Measurements from ENCODE around the gene GPR183.

The GPR183 gene

GRCh38 chr13:99296398-99296797, 10.8 kb downstream of the GPR183 start:
- TF ChIP-seq, protein P1, sequence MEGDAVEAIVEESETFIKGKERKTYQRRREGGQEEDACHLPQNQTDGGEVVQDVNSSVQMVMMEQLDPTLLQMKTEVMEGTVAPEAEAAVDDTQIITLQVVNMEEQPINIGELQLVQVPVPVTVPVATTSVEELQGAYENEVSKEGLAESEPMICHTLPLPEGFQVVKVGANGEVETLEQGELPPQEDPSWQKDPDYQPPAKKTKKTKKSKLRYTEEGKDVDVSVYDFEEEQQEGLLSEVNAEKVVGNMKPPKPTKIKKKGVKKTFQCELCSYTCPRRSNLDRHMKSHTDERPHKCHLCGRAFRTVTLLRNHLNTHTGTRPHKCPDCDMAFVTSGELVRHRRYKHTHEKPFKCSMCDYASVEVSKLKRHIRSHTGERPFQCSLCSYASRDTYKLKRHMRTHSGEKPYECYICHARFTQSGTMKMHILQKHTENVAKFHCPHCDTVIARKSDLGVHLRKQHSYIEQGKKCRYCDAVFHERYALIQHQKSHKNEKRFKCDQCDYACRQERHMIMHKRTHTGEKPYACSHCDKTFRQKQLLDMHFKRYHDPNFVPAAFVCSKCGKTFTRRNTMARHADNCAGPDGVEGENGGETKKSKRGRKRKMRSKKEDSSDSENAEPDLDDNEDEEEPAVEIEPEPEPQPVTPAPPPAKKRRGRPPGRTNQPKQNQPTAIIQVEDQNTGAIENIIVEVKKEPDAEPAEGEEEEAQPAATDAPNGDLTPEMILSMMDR (IDR thresholded peaks at IDR 0.05; ENCODE audit: control extremely low read depth, extremely low read depth, low read depth, missing control alignments), result no peak
- ChIA-PET POLR2A (no interaction called here), CTCF (interaction anchor here (0.9 to 4.2 kb wide), 6 partner anchors 15 to 141 kb away, joined by 3 to 25 read pairs (median 4); no protein-coding TSS in a partner anchor)
- no peak for DNase-seq (ENCODE audit: extremely low spot score)

GRCh38 chr13:99295488-99296252, 11.5 kb downstream of the GPR183 start:
- no peak for DNase-seq (ENCODE audit: extremely low spot score)
- ChIA-PET CTCF (interaction anchor here (0.9 to 1.3 kb wide), 2 partner anchors 14 to 30 kb away, joined by 3 to 4 read pairs; no protein-coding TSS in a partner anchor), POLR2A (no interaction called here)
- TF ChIP-seq, protein P1 (IDR thresholded peaks at IDR 0.05; ENCODE audit: control extremely low read depth, extremely low read depth, low read depth, missing control alignments), result no peak

DNA sequence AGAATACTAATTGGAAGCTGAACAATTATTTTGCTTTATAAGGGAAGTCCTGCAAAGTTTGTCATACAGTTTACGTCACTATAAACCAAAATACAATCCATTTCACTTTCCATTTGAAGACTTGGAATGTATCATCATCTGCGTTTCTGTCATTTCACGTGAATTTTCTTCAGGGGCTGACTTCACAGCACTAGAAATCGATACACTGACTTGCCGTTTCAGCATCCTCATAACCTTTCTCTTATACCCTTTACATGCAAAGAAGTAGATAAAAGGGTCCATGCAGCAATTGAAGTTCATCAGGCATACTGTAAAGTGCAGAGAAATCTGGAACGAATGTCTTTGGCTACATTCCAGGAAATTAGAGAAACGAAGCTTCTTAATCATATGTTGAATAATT, 12.2 kb downstream of the GPR183 start:
- TF ChIP-seq, protein P1 (IDR thresholded peaks at IDR 0.05; ENCODE audit: control extremely low read depth, extremely low read depth, low read depth, missing control alignments), result no peak
- CTCF ChIA-PET, result no interaction called here
- POLR2A ChIA-PET, result no interaction called here

GRCh38 chr13:99294198-99294597, 13.0 kb downstream of the GPR183 start:
- ChIA-PET POLR2A (interaction anchor here (0.8 kb wide), 1 partner anchor 9 kb away, joined by 3 read pairs; no protein-coding TSS in a partner anchor), CTCF (interaction anchor here (1.0 to 2.8 kb wide), 2 partner anchors 25 to 28 kb away, joined by 3 to 18 read pairs; no protein-coding TSS in a partner anchor)
- DNase-seq (ENCODE audit: extremely low spot score), result no peak
- TF ChIP-seq, protein P1 (IDR thresholded peaks at IDR 0.05; ENCODE audit: control extremely low read depth, extremely low read depth, low read depth, missing control alignments), result no peak

More for the DNA sequence above, 12.2 kb downstream of the GPR183 start:
- no peak for DNase-seq (ENCODE audit: extremely low spot score)

DNA sequence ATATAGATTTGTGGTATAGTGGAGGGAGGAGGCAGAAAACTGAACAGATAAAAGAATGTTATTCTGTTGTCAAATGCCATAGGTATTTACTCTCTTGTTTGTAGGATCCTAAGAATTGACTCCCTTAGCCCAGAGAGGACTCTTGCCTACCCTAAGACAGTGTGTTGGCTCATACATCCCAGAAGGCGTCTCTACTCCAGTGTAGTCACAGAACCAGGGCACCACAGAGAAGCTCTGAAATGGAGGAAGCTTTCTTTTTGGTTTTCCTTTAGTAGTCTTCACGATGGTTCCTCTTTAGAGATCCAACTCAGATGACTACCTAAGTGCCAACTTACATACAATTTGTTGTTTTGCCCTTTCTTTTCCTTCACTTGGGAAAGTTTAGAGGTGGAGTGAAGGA, 14.0 kb downstream of the GPR183 start:
- CTCF ChIA-PET, result interaction anchor here (1.0 to 2.8 kb wide), 5 partner anchors 9 to 24 kb away, joined by 3 to 18 read pairs (median 4); no protein-coding TSS in a partner anchor
- no peak for DNase-seq (ENCODE audit: extremely low spot score)
- TF ChIP-seq, protein P1 (IDR thresholded peaks at IDR 0.05; ENCODE audit: control extremely low read depth, extremely low read depth, low read depth, missing control alignments), result no peak
- POLR2A ChIA-PET, result interaction anchor here (1.1 to 1.9 kb wide), 3 partner anchors 10 to 1732 kb away, joined by 4 to 13 read pairs (median 4); no protein-coding TSS in a partner anchor

- TF ChIP-seq, protein P1 (IDR thresholded peaks at IDR 0.05; ENCODE audit: control extremely low read depth, extremely low read depth, low read depth, missing control alignments), result no peak
- POLR2A ChIA-PET, result no interaction called here
- CTCF ChIA-PET, result interaction anchor here (2.1 kb wide), 1 partner anchor 146 kb away, joined by 7 read pairs; no protein-coding TSS in a partner anchor
- DNase-seq (ENCODE audit: extremely low spot score), result no peak
Measured at GRCh38 chr13:99290894-99291293, 16.3 kb downstream of the GPR183 start.
